HG03097 (cell line): Measurements from ENCODE around the gene WNT11.
"Not testable (repeated sequence)": the region's sequence is repeated elsewhere in the genome, so short reads cannot be mapped to it uniquely, and the experiment has no call there.

Source experiments
- ATAC-seq: cut with Tn5 transposase; IDR thresholded peaks from one replicate; pipeline ENCODE4 v1.9.1; 2021; ENCODE audit not compliant: unreplicated experiment, low FRiP score

Gene WNT11

GRCh38 chr11:76205252-76206076 lies 838 bp downstream of the WNT11 start:
- ATAC-seq = no peak

DNA sequence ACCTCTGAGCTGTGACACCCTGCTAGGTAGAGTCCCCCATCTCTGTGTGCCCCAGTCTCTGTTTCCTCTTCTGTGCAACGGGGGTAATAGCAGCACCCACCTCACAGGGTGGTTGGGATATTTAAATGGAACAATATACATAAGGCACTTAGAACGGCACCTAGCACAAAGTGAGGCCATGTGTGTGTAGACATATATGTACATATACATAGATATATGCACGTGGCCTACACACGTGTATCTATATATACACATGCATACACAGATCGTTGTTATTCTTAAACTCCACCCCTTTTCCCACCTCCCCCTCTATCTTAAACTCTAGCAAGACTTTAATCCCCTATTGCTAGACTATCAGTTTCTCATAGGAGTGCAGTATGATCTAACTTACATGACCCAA lies 2.4 kb downstream of the WNT11 start:
- ATAC-seq = no peak

DNA sequence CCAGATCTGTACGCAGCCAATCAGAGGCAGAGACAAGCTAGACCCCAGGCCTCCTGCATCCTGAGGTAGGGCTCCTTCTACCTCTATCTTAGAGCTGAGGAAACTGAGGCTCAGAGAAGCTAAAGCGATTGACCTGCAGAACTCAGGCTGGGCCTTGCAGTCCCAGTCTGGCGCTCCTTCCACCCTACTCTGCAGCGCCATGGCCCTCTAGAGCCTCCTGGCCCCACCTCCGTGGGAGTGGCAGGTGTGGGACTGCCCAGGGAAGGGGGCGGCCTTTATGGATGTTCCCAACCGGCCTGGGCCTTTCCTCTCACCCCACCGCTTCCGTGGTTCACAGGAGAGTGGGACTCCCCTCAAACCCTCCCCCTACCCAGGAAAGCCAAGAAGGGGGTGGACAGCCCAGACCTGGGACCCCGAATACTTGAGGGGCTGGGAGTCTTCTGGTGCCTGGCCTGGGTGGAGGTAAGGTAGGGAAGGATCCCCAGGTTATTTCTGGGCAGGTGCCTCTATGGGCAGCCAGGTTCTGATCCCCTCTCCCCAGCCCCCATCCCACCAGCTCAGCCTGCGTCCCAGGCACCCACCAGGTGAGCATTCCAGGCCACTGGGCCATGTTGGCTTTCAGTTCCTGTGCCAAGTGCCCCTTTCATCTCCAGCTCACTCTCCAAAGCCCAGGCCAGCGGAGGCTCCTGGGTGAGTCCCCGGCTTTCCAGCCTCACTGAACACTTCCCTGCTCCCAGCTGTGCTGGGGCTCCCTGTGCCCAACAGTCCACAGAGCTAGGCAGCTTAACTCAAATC lies 3.0 kb downstream of the WNT11 start:
- no peak for ATAC-seq

DNA sequence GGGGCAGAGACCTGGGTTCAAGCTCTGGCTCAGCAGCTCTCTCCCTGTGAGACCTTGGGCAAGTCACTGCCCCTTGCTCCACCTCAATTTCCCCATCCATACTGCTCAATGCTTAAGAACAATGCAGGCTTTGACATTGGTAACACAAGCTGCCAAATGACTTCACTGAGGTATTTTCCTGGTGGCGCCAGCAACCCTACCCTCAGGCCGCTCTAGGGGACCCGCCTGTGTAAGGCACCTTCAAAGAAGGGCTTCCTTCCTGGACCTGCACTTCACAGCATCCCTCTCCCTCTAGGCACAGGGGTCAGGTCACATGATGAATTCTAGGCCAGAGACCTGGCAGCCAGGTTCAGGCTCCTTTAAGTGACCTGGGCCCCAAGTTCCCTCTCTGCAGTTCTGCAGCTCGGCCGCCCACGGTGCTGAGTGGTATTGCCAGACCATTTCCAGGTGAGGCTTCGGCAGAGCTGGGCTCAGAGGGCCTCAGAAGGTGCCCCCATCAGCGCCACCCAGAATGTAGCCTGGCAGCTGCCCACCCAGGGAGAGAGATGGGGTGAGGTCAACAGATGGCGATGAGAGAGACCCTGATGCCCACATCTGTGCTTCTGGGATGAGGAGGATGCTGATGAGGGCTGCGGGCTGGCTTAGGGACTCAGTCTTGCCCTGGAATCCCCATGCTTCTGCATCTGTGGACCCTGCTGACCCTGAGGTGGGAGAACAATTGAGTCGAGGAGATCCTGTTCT lies 4.5 kb downstream of the WNT11 start:
- no peak for ATAC-seq

GRCh38 chr11:76201056-76201455 lies 5.2 kb downstream of the WNT11 start:
- ATAC-seq = no peak

GRCh38 chr11:76200006-76200940 lies 6.0 kb downstream of the WNT11 start:
- ATAC-seq = no peak

- not testable (repeated sequence) for ATAC-seq
These were observed 7.6 kb downstream of the WNT11 start for GRCh38 chr11:76198691-76199090.

DNA sequence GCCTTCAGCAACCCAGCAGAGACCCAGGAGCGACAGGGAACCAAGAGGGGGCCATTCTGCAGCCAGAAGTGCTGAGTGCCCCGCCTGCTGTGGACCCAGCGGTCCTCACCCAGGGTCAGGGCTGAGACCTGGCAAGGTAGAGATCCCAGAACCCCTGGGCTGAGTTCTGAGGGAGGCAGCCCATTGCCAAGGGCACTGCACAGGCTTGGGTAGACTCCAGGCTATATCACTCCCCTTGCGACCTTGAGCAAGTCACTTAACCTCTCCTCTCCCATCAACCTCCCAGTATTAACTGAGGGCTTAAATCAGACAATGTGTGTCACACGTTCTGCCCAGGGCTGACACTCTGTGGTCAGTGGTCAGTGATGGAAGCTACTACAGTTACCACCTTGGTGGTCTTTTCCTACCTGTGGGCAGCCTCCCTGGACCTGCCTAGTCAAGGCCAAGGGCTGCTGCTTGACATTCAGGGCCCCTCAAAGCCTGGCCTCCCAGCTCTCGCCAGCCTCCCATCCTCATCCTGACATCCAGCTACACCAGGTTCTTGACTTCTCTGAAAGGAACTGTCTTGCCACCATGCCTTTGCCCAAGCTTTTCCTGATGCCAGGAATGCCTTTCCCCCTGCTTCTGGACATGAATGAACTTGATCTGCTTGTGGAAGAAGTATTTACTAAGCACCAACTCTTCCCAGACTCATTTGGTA lies 8.2 kb downstream of the WNT11 start:
- ATAC-seq = no peak

- ATAC-seq = no peak
These were observed 9.0 kb downstream of the WNT11 start for GRCh38 chr11:76197332-76197731.

DNA sequence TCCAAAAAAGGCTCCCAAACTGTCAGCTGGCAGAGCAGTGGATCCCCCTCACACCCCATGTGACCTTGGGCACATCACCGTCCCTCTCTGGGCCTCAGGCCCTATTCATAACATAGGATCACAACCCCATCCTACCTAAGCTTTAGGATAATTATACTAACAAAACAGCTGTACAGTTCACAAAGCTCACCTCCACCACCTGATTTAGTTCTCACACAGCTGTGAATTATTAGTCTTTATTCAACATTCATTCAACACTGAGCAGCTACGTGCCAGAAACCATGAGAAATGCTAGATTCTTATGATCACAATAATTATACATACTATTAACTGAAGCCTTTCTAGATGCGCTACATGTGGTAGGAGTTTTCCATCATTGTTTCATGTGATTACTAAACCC lies 9.5 kb downstream of the WNT11 start:
- no peak for ATAC-seq

DNA sequence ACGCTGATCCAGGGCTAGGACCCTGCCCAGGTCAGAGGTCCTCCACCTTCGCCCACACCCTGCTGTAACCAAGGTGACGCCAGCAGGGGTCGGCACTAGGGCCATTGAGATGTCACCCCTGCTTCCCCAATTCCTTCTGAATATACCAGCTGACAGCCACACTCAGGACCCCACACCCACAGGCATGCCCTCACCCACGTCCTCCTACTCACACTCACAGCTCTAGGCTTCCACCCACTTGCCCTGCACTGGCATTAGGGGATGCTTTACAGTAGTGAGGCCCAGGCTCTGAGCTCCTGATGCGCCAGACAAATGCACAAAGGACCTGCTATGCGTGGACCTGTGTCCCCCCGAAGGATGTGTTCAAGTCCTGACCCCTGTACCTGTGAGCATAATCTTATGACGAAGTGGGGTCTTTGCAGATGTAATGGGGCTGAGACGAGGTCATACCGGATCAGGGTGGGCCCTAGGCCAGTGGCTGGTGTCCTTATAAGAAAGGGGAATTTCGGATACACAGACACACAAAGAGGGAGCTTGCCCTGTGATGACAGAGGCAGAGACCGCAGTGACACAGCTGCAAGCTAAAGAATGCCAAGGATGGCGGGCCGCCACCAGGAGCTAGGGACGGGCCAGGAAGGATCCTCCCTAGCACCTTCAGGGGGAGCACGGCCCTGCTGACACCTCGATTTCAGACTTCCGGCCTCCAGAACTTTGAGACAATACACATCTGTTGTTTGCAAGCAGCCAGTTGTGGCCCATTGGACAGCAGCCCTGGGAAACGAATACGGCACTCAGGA lies 11.2 kb downstream of the WNT11 start:
- ATAC-seq = no peak

DNA sequence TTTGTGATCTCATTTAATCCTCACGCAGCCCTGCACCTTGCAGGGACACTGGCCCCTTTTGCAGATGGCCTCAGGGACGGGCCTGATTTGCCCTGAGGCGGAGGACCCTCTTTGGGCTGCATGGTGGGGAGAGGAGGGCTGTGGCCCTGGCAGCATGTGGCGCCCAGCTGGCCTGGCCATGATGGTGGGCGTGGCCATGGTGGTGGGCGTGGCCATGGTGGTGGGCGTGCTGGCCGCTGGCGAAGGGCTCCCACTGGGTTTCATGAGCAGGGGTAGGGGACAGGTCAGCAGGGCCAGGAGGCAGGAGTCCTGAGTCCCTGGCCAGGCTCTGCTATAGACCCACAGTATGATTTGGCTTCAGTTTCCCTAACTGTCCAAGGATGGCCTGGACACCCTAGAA lies 13.1 kb downstream of the WNT11 start:
- no peak for ATAC-seq

DNA sequence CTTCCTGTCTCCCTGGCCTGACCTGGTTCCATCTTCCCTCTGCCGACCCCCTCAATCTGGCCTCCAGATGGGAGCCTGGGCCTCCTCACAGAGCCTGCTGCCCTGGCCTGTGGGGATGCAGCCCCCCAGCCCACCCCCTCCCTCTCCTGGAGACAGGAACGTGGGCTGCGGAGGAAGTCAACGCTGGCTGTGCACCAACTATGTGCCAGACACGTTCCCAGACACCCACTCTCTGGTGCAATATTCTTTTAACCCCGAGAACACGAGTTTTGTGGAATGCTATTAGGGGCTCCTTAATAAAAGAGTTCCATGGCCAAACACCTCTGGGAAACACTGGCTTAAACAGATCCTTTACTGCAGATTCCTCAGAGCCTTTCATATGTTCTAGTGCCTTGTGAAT lies 15.9 kb downstream of the WNT11 start:
- no peak for ATAC-seq

GRCh38 chr11:76189682-76190081 lies 16.6 kb downstream of the WNT11 start:
- no peak for ATAC-seq

GRCh38 chr11:76188873-76189272 lies 17.4 kb downstream of the WNT11 start:
- ATAC-seq = no peak

- no peak for ATAC-seq
These were observed 19.5 kb downstream of the WNT11 start for GRCh38 chr11:76186776-76187279.

GRCh38 chr11:76185931-76186401 lies 20.3 kb downstream of the WNT11 start:
- ATAC-seq = no peak

- no peak for ATAC-seq
These were observed 20.8 kb downstream of the WNT11 start for GRCh38 chr11:76185511-76185910.
